ENCODE measurements around the gene MPPED2.

Gene MPPED2

DNA sequence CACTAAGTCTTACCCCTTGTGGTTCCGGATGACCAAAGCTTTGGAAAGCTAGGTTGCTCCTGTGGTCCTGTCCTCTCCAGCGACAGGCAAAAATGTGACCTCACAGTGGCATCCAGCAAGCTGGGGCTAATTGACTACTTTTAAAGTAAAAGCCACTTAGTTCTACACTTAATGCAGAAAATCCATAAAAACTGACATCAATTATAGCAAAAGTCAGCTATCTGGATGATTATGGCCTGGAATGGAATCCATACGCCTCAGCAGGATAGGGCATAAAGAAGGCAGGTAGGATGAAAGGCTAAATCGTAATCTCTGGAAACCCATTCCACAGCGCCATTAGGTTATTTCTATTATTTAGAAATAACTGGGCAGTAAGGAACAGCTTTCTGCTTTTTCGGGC is 171.3 kb downstream of the MPPED2 start:
- DNase-seq (ENCODE audit: low spot score), result no peak

GRCh38 chr11:30414244-30414643 is 171.9 kb downstream of the MPPED2 start:
- DNase-seq (ENCODE audit: low spot score), result no peak

DNA sequence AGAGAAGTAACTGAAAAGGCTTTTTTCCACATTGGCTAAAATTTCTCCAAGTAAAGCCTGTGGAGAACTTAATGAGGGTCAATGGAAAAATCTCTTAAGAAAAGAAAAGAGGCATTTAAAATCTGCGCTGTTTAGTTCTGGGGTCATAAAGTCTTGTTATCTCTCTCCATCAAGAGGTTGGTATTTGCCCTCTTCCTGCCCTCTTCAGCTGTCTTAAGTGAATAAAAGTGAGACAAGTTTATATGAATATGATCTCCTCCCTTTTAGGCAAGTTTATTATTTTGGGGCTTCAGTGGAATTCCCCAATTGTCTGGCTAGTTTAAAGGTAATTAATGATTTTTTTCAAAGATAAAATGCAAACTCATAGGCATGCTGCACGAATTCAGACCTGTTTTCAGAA is 173.6 kb downstream of the MPPED2 start:
- DNase-seq (ENCODE audit: low spot score), result no peak

DNA sequence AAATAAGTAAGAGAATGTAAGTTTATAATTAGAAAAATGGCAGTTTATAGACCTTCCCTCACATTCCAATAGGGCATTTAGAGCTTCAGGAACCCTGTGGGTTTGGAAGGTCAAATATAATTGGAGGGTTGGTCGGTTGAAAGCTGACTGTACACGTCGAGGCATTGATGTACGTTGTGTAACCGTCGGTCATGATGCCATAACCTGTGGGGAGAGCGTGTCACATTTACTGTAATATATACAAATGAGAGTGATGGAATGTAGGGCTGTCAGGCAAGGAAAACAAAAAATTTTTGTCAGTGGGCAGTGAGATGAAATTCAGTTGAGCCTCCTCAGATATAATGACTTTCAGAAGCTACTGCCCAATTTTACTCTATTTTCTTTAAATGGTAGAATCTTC is 174.8 kb downstream of the MPPED2 start:
- no peak for DNase-seq (ENCODE audit: low spot score)

GRCh38 chr11:30406978-30407762 is 179.0 kb downstream of the MPPED2 start:
- DNase-seq (ENCODE audit: low spot score), result no peak

DNA sequence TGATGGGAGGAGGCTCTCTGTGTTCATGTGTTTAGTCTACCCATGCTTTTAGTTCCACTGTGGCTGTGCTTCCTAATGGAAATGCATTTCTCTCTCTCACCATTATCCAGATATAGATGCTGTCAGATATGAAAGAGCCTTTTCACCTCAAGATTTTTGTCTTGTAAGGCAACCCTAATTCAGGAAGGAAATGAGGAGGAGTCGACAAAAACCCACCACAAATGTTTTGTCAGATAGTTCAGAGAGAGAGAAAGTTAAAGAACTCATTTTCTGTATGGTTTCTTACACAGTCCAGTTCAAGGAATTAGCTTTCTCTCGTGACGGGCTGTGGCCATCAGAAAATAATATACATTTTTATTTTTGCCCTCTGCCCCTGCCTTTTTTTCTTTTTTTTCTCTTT is 180.8 kb downstream of the MPPED2 start:
- DNase-seq (ENCODE audit: low spot score), result no peak

- no peak for DNase-seq (ENCODE audit: low spot score)
Measured at GRCh38 chr11:30404136-30404535, 182.0 kb downstream of the MPPED2 start.

GRCh38 chr11:30395751-30396150 is 190.4 kb downstream of the MPPED2 start:
- DNase-seq (ENCODE audit: low spot score), result no peak

DNA sequence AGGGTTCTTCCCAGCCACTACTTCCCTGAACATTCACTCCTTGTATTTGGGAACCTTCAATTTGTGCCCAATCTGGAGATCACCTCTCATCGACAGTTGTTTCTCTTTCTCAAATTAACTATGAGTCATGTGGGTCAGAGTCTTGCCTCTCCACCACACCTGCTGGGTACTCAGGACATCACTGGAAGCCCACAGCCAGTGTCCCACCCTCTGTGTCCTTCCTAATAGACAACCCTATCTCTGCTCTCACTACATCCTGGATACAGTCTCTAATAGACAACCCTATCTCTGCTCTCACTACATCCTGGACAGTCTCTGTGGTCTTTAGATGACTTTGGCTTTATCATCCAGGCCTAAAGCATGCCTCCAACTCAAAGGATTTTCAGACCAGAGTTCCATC is 193.1 kb downstream of the MPPED2 start:
- DNase-seq (ENCODE audit: low spot score), result no peak

DNA sequence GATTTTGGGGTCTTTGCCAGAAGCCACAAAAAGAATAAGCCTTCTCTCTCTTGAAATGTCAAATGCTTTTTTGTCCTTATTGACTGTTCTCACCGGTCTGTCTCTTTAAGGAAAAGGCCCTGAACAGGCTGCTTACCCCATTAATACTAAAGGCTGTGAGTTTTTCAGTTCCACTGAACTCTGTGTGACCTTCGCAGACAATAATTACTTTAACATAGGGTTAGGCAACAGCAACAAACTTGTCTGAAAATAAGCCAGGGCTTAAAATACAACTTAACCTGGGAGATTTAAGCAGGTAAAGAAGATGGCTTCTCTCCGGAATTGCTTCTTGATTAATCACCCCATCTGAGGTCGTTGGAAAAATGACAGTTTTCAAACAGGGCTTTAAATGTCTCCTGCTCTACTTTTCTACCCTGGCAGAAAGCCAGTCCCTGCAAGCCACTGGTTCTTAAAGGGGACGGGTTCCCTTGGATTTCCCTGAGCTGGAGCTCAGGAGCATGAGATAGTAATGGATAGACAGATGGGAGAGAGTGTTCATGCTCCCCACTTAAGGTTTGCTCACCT is 193.8 kb downstream of the MPPED2 start:
- DNase-seq (ENCODE audit: low spot score), result no peak

- no peak for DNase-seq (ENCODE audit: low spot score)
Measured at GRCh38 chr11:30388957-30389356, 197.2 kb downstream of the MPPED2 start.

GRCh38 chr11:30387891-30388861 is 198.0 kb downstream of the MPPED2 start:
- DNase-seq (ENCODE audit: low spot score), result no peak

DNA sequence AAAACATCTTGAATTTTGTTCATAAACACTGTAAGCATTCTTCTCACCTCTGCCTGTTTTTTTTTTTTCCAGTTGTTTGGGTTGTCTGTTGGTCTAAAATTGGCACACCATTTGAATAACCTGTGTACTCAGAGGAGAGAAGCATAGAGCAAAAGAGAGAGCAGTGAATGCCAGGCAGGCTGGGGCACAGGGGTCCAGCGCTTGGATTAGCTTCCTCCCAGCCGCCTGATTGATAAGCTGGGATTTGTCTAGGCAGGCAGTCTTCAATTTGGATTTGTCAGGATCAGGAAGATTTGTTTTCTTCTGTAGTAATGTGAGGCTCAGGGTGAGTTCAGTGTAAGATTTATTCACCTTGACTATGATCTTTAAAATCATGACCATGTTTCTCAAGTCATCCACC is 204.3 kb downstream of the MPPED2 start:
- no peak for DNase-seq (ENCODE audit: low spot score)

DNA sequence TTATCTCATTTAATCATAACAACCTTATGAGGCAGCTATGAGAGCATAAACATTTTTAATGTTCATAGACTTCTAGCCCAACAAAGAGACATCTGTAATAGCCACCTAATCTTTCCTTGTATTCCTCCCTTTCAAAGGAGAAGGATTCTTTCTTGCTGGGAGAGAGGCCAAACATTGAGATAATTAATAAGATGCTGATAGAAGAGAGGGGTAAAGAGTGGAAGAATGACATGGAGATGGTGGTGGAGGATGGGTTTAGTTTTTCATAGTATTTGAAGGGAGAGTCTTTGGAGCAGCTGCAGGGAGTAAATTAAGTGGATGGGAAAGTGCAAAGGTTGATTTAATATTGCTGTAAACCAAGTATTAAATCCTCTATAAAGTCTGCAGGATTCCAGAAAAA is 205.3 kb downstream of the MPPED2 start:
- no peak for DNase-seq (ENCODE audit: low spot score)

GRCh38 chr11:30377347-30377746 is 208.8 kb downstream of the MPPED2 start:
- no peak for DNase-seq (ENCODE audit: low spot score)

- no peak for DNase-seq (ENCODE audit: low spot score)
Measured at GRCh38 chr11:30370164-30370563, 216.0 kb downstream of the MPPED2 start.

GRCh38 chr11:30368394-30368793 is 217.8 kb downstream of the MPPED2 start:
- DNase-seq (ENCODE audit: low spot score), result no peak

GRCh38 chr11:30365793-30366517 is 220.2 kb downstream of the MPPED2 start:
- DNase-seq (ENCODE audit: low spot score), result no peak

- no peak for DNase-seq (ENCODE audit: low spot score)
Measured at GRCh38 chr11:30364837-30365482, 221.2 kb downstream of the MPPED2 start.

DNA sequence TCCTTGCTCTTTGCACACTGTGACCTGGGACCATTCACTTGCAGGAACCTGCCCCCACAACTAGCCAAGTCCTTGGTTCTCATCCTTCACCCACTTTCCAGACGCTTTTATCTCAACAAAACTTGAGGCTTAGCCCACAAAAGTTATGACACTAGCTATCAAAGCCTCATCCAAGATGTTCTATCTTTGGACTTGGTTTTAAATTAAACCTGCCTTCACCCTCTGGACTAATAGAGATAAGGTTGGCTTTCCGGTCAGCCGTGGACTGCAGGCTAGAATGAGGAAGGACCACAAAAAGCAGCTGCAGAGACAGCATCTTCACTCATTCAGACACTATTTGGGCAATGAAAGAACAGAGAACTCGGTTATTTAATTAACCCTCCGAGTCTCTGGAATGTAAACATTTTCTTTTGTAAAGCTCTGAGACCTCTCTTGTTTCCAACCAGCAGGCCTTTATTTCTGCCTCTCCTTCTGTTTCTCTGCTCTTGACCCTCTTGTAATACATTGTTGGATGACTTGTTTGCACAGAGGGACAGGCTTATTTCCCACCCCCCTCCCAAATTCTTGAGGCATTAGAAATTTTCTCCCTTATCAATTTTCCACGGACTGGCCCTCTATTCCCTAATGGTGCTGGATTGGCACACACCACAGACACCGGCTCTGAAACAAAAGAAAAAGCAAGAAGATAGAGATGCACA is 221.9 kb downstream of the MPPED2 start:
- no peak for DNase-seq (ENCODE audit: low spot score)

- no peak for DNase-seq (ENCODE audit: low spot score)
Measured at GRCh38 chr11:30360741-30361140, 225.4 kb downstream of the MPPED2 start.
